IPS-NIHi7 (cell line): ENCODE data around the gene HELT.

Source experiments
- DNase-seq: peaks from one replicate; pipeline ENCODE4 v3.0.0; 2012; ENCODE audit warnings: mixed read lengths; ENCODE audit errors: extremely low spot score

The HELT gene

DNA sequence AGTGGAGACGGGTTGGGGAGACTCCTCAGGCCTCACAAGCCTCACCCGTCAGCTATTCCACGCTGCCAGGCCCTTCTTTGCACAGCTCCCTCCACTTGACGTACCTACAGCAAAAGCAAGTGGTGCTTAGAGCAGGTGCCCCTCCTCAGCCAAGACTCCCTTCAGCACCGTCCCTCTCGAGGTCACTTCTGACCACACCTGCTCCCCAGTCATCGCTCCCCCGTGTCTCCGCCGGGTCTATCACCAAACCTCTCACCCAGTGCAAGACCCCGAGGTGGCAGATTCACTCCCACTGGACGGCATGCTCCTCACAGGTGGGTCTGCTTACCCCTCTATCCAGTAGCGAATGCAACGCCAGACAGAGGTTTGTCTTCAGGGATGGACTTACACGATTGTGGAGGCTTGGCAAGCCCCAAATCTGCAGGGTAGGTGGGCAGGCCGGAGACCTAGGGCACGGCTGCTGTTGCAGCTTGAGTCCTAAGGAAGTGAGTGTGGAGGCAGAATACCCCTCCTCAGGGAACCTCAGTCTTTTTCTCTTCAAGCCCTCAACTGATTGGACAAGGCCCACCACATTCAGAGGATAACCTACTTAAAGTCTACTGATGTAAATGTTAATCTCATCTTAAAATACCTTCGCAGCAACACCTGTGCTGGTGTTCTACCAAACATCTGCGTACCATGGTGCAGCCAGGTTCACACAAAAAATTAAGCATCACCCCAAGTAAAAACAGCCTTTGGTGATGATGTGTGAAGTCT is 14.5 kb upstream of the HELT start:
- DNase-seq = no peak

DNA sequence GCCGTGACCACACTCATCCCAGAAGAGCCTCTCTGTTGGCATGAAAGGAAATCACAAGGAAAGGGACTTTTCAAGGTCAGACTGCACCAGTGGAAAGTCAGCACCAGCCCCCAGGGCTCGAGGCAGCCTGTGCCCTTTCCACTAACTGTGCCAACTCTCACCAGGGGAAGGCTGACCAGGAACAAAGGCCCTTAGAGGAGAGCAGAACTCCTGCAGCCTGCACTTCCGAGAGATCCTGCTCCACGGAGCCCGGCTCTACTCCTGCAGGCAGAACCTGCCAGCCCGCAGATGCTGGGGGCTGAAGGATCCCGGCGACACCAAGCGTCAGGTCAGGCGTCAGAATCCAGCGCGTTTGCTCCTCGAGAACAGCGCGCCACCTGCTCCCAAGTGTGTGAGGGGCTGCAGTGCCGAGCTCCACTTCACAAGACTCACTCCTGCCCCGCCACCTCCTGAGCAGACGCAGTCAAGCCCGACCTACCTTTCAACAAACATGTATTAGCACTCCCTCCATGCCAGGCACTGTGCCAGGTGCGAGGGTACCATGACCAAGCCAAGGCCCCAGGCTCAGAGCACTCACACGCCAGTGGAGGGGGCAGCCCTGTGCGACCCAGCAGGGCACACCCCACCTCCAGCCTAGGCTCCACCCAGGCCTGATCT is 13.6 kb upstream of the HELT start:
- peak; percentile 54 for DNase-seq

DNA sequence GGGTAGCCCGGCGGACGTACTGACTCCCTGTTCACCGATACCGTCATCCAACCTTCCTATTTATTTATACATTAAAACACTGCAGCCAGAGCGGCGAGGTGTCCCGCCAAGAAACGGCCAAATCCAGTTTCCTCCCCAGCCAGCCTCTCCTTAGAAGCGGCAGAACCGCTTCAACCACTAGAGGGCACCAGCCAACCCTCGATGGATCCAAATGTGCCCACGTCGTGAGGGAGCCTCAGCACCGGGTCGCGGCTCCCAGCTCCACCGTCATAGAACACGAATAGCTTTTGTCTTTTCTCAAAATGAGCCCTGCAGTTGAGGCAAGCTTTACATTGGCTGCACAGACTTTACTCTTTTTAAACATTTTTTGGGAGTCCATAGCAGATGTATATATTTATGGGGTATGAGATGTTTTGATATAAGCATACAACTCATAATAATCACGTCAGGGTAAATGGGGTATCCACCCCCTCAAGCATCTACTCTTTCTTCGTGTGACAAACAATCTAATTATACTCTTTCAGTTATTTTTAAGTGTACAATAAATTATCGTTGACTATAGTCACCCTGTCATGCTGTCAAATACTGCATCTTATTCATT is 13.0 kb upstream of the HELT start:
- DNase-seq = peak; percentile 89

DNA sequence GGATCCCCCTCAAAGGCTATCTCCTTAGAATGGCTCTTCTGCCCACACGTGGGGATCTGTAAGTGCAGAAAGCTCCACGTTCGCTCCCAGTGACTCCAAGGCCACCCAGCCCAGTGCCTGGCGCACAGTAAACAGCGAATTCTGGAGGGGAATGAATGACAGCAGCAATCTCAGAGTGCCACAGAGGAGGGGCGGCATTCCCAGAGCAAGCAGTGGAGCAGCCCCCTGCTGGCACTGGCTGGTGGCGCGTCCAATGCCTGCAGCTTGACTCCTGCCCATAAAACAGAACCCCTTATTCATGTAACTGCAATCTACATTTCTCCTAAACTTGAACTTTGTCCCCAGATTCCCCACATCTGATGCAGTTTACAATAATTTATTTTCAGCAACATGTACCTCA is 6.9 kb upstream of the HELT start:
- DNase-seq = peak; percentile 60

DNA sequence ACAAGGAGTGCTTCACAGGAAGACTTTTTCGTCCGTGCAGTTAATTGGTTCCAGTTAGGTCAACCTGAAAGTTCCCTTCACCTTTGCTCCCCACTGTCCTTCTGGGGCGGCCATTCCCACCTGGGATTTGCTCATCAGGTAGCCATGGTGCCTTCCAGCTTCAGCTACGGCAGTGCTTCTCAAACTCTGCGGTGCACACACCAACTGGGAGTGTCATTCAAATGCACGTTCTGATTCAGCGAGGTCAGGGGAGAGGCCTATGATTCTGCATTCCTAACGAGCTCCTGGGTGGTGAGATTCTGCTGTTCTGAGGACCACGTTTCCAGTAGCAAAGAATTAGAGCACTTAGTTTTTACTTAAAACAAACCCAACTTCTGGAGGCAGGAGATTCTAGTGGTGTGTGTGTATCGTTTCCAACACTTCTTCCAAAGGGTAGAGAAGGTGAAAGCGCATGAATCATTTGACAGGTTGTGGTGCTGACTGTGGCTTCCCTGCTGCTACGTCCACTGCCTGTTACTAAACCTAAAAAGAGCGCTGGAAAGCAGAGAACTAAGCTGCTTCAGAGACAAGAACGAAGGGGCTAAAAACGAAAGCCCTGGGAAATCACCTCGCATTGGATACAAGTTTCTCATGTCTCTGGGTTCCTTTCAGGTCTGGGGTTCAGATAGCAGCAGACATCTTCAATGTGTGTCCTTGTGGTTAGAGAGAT is 4.7 kb upstream of the HELT start:
- DNase-seq = no peak

DNA sequence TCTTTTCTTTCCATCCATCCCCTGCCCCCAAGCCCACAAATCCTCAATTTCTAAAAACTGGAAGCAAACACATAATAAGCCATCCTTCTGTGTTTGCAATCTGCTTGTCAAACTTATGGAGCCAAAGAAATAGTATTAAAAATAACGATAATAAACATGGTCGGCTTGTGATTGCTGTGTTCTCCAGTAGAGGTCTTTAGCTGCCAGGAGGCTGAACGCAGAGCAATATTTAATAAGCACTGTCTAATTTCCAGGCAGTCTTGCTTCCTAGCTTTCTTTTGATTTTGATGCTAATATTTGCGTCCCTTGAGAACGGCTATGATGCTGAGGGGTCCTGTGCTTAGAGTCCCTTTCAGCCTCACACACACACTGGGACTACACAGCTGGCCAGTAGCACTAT is 3.2 kb upstream of the HELT start:
- no peak for DNase-seq

DNA sequence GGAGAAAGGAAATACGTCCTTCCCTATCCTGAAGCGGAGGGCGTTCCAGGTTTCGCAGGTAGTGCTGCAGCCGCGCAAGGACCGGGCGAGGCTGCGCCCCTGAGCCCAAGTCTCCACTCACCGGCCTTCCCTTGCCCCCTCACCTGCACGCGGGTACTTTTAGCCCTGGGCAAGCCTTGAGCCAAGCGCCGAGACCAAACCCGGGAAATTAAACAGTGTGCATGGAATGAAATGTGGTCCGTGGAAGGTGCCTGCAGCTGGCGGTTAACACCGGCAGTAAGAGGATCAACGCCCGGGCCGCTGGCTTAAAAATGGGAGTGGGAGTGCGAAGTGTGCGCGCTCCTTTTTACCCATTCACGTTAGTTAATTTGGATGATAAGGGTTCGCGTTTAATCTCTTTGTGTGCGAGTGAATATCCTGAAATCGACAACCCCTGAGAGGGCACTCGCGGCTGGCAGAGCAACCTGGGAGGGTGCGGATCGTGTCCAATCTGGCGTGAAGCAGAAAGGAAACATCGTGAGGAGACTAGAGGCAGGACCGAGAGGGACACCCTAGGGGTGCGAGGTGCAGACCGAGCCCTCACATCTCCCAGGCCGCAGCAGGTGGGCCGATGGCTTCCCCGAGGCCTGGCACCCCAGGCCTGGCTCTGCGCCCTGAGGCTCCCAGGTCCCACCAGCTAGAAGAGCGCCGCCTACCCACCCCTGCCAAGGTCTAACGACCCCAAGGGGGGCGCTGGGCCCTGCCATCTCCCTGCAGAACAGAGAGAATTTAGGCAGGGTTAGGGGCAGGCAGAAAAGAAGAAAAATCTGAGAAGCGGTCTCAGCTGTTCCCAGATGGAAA is 2.0 kb upstream of the HELT start:
- DNase-seq = no peak

DNA sequence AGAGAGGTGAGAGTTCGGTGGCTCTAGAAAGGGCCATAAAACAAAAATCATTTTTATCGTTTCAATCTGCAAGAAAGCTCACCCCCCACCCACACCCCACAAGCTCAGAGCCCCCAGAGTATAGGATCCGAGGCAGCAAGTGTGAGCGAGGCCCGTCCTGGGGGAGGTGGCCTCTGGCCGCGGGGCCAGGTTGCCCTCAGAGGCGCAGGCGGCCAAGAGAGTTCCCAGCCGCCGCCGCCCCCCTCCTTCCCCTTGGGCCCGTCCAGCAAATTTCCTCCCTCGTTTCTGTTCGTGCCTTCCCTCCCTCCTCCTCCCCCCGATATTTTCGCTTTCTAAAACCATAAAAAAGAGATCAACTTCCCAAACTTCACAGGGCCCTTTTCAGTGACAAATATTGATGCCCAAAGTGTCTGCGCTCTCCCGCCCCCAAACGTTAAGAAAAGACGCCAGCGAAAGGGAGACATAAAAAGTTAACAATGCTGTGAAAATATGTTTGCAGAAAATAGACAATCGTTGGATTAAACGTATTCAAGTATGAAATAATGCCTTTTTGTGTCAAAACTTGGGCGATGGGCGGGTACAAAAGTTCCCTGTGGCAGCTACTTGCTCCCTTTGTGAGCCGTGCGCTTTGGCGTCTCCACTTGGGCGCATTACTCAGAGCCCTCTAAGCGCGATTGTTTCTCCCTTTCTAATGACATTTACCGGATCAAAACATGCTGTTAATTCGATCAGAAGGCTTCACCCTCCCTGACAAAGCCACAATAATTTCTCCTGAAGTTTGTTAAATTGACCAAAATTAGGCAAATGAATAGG is 1.1 kb upstream of the HELT start:
- no peak for DNase-seq

DNA sequence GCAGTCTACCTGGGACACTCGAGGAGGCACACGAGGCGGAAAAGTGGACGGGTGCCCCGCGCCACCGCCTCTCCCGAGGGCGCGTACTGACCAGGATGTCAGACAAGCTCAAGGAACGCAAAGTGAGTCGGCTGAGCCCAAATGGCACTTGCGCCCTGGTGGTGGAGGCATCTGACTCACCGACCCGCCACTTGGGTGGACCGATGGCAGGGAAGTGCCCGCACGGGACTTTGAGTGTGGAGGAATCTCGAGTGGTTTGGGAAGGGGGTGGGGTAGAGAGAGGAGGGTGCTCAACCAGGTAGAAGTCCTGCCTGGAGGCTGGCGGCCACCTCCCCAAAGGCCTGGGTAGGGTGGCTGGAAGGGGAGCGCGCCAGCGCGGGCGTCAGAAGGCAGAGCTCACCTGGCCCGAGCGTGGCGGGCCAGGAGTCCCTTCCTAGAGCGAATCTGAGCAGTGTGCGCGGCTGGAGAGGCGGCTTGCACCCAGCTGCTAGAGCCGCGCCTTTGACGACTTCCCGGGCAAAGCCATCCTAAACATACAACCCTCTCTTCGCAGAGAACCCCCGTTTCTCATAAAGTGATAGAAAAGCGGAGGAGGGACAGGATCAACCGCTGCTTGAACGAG is 655 bp downstream of the HELT start:
- no peak for DNase-seq

DNA sequence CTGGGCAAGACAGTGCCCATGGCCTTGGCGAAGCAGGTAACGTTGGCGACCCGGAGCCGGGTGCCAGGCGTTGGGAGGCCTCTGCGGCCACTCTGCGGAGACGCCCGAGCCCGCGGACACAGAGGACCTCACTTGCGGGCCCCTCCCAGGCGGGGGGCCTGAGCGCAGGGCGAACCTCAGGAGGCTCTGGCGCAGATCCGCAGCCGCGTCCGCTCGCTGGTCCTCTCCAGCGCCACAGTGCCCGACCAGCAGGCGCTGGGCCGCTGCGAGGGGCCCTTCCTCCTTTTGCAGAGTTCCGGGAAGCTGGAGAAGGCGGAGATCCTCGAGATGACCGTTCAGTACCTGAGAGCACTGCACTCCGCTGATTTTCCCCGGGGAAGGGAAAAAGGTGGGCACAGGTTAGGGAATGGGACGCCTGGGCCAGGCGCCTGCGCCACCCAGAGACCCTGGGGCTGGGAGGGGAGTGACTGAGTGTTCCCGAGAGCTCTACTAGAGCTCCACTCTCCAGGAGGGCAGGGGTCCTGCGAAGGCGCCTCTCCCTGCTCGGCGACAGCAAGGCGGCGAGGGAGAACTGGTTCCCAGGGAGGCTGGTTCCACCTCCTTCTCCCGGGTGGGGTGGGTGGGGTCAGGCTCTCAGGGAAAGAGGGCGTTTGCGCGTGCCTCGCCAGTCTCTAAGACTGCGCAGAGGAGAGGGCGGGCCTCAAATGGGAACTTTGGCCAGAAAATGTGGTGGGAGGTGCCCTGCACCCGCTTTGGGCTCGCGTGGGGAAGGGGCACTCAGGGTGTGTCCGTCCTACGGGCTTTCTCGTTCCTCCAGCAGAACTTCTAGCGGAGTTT is 1.4 kb downstream of the HELT start:
- DNase-seq = no peak

DNA sequence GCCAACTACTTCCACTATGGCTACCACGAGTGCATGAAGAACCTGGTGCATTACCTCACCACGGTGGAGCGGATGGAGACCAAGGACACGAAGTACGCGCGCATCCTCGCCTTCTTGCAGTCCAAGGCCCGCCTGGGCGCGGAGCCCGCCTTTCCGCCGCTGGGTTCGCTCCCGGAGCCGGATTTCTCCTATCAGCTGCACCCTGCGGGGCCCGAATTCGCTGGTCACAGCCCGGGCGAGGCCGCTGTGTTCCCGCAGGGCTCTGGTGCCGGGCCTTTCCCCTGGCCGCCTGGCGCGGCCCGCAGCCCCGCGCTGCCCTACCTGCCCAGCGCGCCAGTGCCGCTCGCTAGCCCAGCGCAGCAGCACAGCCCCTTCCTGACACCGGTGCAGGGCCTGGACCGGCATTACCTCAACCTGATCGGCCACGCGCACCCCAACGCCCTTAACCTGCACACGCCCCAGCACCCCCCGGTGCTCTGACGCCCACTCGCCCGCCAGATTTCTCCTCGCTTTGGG is 2.1 kb downstream of the HELT start:
- DNase-seq = no peak

DNA sequence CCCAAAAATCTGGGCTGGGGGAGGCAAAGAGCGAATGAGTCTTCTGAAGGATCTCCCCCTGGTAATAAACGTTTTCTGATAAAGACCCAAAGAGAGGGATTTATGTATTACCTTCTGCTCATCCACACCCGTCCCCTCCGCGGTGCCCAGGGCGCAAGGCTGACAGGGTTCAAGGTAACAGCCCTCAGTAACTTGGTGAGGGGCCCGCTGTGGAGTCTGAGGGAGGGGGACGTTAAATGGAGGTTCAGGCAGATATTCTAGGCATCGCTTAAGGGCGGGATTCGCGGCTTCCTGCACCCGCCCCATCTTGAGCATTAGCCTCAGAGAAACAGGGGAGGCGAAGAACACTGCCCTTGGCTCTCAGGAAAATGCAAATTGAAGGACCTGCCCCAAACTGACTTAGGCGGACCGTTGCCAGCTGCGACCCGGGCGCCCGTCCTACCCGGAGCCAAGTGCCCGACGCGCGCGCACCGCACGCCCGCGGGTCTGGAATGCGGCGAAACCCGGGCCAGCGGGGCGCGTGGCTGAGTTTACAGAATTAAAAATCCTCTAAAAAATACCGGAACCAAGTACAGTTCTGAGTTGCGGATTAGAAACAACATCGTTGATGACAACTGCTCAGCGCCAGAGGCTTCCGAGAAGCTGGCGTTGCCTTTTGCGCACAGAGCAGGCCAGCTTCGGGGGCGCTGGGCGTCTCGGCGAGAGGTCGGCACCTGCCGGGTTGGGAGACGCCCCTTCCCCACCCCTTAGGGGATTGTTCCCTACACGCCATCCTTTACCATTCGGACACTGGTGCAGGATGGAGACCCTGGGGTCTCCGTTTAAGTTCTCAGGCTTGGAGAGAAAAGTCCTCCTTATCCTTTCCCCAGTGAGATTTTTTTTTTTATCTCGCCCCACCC is 2.8 kb downstream of the HELT start:
- no peak for DNase-seq

DNA sequence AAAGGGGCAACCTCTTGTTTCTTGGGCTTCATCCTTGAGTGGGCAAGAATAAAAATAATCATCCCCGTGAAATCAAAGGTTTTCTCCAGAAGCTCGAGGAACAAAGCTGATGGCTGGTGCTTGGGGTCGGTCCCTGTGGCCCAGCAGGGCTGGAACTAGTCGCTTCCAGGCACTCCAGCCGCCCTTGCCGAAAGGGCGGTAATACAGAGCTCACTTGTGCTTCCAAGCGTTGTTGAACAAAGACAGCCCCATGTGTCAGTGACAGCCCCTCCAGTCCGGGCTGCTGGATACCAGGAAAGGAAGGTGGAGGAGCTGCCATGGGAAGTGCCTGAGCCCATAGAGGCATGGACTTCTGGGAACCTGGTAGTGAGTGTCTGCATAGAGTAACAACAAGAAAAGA is 5.2 kb downstream of the HELT start:
- no peak for DNase-seq

DNA sequence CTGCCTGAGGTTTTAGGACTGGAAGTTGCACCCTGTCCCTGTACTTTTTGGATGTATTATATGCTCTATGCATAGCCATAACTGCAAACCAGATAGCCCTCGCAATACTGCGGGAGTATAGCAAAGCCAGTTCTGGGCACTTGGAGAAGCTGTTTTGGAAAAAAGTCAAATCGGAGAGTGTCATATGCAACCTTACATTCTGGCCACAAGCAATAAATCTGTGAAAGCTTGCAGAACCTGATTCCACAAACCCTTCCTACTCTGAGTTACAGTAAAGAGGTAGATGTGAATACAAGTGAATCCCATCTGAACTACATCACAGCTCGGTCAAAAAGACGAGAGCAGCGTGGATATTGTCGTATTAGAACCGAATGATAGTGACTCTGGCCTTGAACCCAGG is 10.3 kb downstream of the HELT start:
- DNase-seq = no peak

DNA sequence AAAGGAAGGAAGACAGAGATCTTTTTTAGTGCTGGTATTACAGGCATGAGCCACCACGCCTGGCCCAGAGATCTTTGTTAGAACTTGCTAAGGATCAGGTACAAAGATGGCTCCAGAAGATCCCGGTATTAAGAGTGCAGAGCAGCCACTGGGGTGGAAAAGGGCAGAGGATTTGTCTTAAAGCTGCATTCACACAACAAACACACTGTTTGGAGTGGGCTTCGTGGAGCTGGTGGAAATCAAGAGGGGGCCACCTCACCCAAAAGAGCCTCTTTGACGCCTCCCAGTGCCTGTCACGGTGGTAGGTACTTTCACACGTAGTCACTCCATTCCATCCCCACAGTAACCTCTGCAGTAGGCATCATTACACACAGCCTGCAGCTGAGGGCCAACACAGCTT is 13.3 kb downstream of the HELT start:
- DNase-seq = no peak

DNA sequence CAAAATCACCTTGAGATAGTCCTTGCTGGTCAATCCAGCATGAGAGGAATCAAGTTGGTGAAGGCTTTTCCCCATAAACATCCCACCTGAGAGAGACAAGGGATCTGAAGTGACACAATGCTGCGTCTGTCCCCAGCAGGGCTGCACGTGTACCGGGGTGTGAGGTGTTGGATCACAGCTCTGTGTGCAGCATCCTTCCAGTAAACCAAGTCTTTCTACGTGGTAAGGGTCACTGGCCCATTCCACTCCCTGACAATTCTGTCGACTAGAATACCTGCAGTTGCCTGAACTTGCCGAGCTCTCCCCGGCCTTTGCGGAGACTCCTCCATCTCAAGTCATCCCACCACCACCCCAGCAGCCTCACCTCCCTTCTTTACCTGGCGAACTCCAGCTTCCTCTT is 14.8 kb downstream of the HELT start:
- DNase-seq = no peak

DNA sequence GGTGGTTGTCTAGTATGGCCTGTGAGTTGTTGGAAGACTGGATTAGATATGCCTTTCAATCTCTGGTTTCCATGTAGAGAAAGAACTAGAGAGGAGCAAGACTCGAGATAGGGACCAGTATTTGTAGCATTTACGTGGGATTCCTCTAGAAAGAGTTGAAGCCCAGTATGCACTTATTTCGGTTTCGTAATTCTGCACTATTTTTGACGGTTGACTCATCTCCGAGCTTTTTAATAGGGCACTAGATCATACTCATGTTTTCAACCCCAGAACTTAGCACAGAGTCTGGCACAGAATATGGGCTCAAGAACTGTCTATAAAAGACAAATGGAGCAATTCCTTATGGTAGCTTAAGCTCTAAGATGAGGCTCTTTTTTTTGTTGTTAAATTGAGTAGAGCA is 15.7 kb downstream of the HELT start:
- DNase-seq = no peak

DNA sequence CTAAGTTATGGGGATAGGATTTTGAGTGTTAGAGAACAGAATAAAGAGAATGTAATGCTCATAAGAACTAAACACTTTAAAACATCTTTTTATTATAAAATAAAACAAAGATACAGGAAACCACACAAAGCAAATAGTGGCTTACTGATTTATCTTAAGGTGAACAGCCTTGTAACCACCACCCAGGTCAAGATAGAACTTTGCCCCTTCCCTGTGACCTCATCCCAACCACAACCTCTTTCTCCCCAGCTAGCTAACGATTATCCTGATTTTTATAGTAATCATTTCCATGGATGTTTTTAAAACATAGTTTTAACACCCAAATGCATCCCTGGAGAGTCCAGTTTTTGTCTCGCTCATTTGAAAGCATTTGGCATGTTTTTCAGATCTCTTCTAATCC is 17.0 kb downstream of the HELT start:
- no peak for DNase-seq
